ENCODE data around the gene RFTN1.

GRCh38 chr3:16378920-16379319 lies 134.6 kb downstream of the RFTN1 start:
- TF ChIP-seq POLR2A (IDR thresholded peaks at IDR 0.05; ENCODE audit: low read length) (no peak), GATA1 (IDR thresholded peaks at IDR 0.05; ENCODE audit: low read depth, low read length) (no peak)
